ENCODE data around the gene FLCN.
"Not testable (repeated sequence)": the region's sequence is repeated elsewhere in the genome, so short reads cannot be mapped to it uniquely, and the experiment has no call there.

The FLCN gene

GRCh38 chr17:17237026-17237799 lies at the start of gene FLCN:
Gene FLCN, minus strand, starts transcription at chr17:17237168. Its CDS starts 9,031 bp downstream, at chr17:17228137.
- peak; percentile 84 for DNase-seq (ENCODE audit: low spot score)

GRCh38 chr17:17285951-17286350 lies 49.0 kb upstream of the FLCN start:
- no peak for DNase-seq (ENCODE audit: low spot score)

DNA sequence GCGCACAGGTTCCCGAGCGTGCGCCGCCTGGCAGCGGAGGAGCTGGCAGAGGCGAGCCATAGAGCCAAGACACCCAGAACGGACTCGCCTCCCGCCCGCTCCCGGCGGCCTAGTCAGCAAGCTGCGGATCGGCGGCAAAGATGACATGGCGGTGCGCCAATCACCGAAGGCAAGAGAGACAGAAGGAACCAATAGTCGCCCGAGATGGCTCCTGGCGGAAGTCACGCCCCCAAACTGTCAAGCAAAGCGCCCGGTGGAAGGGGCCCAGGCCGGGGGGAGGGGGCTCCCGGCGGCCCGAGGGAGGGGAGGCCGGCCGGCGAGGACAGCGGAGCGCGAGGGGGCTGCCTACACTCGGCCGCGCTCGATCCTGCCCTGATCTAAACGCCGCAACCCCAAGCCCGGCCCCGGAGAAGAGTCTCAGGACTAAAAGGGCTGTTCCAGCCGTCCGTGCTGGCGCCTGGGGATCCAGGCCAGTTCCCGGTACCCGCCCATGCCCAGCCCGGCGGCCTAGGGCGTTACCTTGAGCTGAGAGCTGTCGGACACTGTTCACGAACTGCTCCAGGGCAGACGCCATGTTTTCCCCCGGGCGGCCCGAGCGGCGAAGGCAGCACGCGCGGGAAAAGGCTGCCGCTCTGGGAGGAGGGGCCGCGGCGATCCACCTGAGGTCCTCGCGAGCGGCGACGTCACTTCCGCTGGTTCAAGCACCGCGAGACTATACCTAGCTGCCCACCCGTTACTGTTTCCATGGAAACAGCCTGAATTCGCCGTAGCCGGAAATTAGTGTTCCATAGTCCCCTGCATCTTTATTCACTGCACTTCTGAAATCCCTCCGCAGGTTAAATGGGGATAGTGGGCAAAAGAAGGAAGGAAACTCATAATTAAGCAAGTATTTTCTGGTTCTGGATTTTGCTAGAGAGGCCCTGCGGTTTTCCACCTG lies 43.9 kb upstream of the FLCN start, which contains the start of gene COPS3:
TSS of gene COPS3 (minus strand) at position 634 of the 937 bp plus-strand sequence. CDS start at position 574, 60 bp downstream.
- DNase-seq (ENCODE audit: low spot score) = peak; percentile 98

DNA sequence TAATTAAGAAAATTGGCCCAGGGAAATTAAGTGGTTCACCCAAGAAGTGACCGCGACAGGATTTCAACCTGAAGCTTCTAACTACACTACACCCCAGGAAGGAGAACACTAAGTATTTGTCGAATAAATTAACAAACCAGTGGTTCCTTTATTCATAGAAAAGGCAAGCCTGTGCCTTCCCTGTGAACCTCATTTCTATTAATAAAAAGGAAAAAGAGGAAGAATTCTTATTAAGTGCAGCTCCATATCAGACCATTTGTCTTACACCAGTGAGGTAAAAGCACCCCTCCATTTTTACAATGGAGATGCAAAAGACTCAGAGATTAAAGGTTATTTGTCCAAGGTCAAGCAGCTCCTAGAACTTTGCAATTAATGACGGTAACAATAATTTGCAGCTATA lies 42.3 kb upstream of the FLCN start:
- DNase-seq (ENCODE audit: low spot score) = no peak

DNA sequence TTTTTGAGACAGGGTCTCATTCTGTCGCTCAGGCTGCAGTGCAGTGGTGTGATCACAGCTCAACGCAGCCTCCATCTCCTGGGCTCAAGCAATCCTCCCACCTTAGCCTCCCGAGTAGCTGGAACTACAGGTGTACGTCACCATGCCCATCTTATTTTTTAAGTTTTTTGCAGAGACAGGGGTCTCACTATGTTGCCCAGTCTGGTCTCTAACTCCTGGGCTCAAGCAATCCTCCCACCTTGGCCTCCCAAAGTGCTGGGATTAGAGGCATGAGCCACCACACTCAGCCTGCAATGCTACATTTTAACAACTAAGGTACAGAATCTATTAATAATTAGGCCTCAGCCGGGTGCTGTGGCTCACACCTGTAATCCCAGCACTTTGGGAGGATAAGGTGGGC lies 40.5 kb upstream of the FLCN start:
- DNase-seq (ENCODE audit: low spot score) = not testable (repeated sequence)

DNA sequence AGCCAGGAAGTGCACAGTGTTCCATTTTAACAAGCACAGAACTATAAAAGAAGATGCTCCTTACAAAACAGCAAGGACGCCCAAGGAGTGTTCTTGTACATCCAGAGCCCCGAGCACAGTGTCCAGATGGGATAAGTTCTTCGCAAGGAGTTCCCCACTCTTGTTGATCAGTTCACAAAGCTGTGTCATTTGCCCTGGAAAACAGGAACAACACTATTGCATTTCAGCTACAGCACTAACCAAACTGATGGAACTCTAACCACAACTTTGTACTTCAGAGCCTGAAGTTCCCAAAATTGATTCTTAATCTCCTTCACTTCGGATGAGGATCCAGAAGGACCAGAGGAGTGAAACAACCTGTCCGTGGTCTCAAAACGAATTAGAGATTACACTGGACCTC lies 39.0 kb upstream of the FLCN start:
- no peak for DNase-seq (ENCODE audit: low spot score)

DNA sequence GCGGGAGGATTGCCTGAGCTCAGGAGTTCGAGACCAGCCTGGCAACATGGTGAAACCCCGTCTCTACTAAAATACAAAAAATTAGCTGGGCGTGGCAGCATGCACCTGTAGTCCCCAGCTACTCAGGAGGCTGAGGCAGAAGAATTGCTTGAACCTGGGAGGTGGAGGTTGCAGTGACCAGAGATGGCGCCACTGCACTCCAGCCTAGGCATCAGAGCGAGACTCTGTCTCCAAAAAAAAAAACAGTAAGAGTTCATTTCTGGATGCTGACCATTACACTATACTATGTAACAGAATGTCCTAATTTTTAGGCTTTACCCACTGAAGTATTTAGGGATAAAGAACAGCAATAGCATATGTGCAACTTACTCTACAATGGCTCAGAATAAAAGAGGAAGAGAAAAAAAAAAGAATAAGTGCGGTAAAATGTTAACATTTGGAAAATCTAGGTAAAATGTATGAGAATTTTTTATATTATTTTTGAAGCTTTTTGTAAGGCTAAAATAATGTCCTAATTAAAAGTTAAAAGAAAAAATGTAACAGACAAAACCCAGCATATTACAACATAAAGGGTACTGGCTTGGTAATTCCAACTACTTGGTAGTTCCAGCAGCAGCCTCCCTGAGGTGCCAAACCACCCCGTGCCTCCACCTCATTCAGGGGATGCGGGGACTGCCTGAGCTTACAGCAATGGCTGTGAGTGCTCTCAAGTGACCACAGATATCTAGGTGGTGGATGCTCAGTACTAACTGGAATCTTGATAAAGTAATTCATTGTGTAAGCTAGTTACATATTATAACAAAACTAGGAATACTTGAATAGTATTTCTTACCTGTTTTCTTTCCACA lies 33.2 kb upstream of the FLCN start:
- DNase-seq (ENCODE audit: low spot score) = peak; percentile 14

- DNase-seq (ENCODE audit: low spot score) = no peak
Observed at GRCh38 chr17:17264430-17264829, 27.5 kb upstream of the FLCN start.

GRCh38 chr17:17258998-17259397 lies 22.0 kb upstream of the FLCN start:
- DNase-seq (ENCODE audit: low spot score) = no peak

DNA sequence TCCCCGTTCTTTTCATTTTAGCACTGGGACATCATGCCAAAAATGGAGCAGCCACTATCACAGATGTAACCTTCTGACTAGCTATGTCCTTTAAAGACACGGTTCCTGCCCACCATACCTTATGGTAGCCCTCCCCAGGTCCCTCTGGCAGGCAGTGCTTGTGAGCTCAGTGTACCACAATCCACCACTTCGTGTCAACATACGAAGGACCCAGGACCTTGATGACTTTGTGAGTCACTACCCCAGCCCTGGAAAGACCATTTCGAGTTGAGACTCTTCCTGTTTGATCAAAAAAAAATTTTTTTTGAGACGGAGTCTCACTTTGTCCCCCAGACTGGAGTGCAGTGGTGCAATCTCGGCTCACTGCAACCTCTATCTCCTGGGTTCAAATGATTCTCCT lies 21.0 kb upstream of the FLCN start:
- no peak for DNase-seq (ENCODE audit: low spot score)

GRCh38 chr17:17256316-17256715 lies 19.3 kb upstream of the FLCN start:
- DNase-seq (ENCODE audit: low spot score) = no peak

DNA sequence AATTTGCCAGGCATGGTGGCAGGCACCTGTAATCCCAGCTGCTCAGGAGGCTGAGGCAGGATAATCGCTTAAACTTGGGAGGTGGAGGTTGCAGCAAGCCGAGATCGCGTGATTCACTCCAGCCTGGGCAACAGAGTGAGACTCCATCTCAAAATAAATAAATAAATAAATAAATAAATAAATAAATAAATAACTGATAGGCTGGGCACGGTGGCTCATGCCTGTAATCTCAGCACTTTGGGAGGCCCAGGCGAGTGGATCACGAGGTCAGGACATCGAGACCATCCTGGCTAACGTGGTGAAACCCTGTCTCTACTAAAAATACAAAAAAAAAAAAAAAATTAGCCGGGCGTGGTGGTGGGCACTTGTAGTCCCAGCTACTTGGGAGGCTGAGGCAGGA lies 18.7 kb upstream of the FLCN start:
- DNase-seq (ENCODE audit: low spot score) = not testable (repeated sequence)

DNA sequence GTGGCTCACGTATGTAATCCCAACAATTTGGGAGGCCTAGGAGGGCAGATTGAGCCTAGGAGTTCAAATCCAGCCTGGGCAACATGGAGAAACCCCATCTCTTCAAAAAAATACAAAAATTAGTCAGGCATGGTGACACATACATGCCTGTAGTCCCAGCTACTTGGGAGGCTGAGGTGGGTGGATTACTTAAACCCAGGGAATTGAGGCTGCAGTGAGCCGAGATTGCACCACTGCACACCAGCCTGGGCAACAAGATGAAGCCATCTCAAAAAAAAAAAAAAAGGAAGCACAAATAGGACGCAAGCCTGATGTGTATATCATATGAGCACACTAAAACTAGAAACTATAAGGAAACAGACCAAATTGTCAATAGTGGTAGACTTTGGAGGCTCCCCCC lies 17.1 kb upstream of the FLCN start:
- DNase-seq (ENCODE audit: low spot score) = no peak

DNA sequence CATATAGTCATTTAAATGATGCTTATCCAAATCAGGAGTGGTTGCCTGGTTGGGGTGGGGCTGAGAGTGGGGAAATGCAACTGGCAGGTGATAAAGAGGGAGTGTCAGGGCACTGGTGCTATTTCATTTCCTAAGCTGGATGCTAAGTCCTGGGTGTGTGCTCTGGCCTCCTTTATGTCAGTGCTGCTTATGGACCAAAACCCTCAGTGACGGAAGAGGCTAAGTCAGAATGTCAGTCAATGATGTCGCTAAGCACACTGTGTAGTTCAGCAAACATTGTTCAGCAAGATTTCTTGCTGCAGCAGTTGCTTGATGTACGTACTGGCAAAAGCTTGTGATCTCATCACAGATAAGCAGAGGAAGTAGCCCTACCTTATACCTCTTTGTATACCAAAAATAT lies 16.4 kb upstream of the FLCN start:
- DNase-seq (ENCODE audit: low spot score) = no peak

DNA sequence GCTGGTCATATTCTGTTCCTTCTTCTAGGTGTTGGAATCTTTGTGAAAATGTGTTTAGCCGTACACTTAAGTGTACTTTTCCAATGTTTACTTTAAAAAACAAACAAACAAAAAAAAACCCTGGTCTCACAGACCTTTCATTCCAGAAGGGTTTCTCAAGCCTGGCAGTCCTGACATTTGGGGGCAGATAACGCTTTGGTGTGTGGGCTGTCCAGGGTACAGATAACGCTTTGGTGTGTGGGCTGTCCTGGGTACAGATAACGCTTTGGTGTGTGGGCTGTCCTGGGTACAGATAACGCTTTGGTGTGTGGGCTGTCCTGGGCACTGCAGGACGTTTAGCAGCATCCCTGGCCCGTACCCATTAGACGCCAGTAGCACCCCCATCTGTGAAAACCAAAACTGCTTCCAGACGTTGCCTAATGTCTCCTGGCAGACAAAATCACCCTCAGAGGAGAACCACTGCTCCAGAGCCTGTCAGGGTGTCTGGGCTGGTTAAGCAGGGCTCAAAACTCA lies 15.2 kb upstream of the FLCN start:
- DNase-seq (ENCODE audit: low spot score) = no peak

- DNase-seq (ENCODE audit: low spot score) = no peak
Observed at GRCh38 chr17:17246879-17247278, 9.9 kb upstream of the FLCN start.

DNA sequence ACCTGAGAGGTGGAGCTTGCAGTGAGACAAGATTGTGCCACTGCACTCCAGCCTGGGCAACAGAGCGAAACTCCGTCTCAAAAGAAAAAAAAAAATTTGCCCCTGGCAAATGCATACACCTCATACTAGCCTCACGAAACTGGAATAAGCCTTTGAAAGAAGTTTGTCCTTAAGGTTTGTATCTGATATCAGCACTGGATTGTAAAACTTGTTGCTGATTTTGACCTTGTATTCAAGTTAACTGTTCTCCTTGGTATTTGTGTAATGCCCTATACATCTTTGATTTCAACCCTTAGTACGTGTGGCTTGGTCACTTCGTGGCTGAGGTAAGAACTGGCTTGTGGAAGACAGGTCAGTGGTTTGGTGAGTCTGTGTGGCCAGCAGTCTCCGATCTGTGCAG lies 6.2 kb upstream of the FLCN start:
- DNase-seq (ENCODE audit: low spot score) = no peak

DNA sequence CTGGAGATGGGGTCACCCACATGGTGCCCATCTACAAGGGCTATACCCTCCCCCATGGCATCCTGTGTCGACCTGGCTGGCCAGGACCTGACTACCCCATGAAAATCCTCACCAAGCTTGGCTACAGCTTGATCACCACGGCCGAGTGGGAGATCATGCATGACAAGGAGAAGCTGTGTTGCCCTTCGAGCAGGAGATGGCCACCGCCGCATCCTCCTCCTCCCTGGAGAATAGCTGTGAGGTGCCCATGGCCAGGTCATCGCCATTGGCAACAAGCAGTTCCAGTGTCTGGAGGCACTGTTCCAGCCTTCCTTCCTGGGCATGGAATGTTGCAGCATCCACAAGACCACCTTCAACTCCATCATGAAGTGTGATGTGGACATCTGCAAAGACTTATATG lies 5.3 kb upstream of the FLCN start:
- no peak for DNase-seq (ENCODE audit: low spot score)

GRCh38 chr17:17241656-17242055 lies 4.7 kb upstream of the FLCN start:
- DNase-seq (ENCODE audit: low spot score) = no peak

GRCh38 chr17:17239832-17240231 lies 2.9 kb upstream of the FLCN start:
- DNase-seq (ENCODE audit: low spot score) = no peak

DNA sequence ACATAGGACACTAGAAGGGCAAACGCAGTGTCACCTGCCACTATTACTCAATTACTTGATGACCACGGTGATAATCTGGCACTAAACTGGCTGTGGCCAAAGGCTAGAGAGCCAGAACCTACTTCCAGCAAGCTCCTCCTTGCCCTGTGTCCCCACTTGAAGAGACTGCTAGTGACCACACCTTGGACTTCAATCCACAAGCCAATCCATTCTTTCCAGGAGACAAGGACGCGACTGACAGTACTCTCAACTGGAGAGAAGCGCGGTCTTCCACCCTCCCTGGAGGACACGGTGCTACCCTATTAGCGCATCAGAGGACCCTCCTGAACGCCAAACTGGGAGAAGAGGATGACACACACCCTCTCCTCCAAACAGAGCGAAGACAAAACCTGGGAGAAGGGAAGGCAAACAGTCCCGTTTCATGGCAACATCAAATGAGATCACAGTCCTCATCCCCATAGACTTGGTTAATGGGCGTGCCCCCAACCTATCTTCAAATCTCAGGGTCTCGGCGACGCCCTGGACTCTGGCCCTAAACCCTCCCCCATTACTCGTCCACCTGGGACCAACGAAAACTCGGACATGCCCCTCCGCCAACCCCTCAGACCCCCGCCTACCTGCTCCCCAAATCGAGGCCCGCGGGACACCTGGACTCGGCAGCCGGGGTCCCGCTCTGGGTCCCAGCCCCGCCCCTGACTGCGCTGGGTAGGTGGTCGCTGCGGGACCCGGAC lies 508 bp downstream of the FLCN start:
- DNase-seq (ENCODE audit: low spot score) = no peak

All from activated CD4-positive, alpha-beta T cell treated with anti-CD3 and anti-CD28 coated beads, Interleukin-2, Interleukin-4, amounts not matched to agents 100 ng/mL and 50 ng/mL, durations not matched to agents 16 hours and 8 hours (primary cell).